Transverse colon (tissue), 4 donors: Measurements from ENCODE around the gene VWC2. TPM values are rescaled to one million over a fixed set of nuclear protein-coding genes. Genes with fewer than 3 reads are reported as not detected.

ENCODE experiments used
- DNase-seq: peaks from one replicate; pipeline ENCODE4 v3.0.0-alpha.2; 2019
- H3K27ac ChIP-seq, 4 donors: fragments of 200-600 bp; sonication (generic); 2 replicates each; pipeline ENCODE4 v1.5.1; 2016 to 2018; ENCODE audit warnings: inconsistent platforms in 4 of 4
- H3K27me3 ChIP-seq: fragments of 200-600 bp; sonication (generic); 2 replicates; pipeline ENCODE4 v1.5.1; 2017; ENCODE audit warnings: inconsistent platforms
- H3K36me3 ChIP-seq, 4 donors: fragments of 200-600 bp; sonication (generic); 2 replicates each; pipeline ENCODE4 v1.5.1; 2017 to 2019; ENCODE audit warnings: inconsistent platforms in 4 of 4
- H3K4me1 ChIP-seq, 4 donors: fragments of 200-600 bp; sonication (generic); 2 replicates each; pipeline ENCODE4 v1.5.1; 2017 to 2020; ENCODE audit warnings: inconsistent platforms in 4 of 4
- H3K4me3 ChIP-seq, 4 donors: fragments of 200-600 bp; sonication (generic); 1 replicate in 1 of 4; 2 replicates in 3 of 4; pipeline versions ENCODE4 v1.5.1 to v1.6.1; 2017 to 2019; ENCODE audit warnings: inconsistent platforms in 4 of 4
- H3K9me3 ChIP-seq, 2 donors: fragments of 200-600 bp; sonication (generic); 2 replicates each; pipeline ENCODE4 v1.5.1; 2017 to 2019; ENCODE audit warnings: inconsistent platforms in 2 of 2
- CTCF ChIP-seq, 5 experiments: fragments of 200-600 bp in 3 of 5; fragments of 450-650 bp in 2 of 5; sonication (generic) in 3 of 5; IDR thresholded peaks; 1 replicate in 2 of 5; 2 replicates in 3 of 5; pipeline ENCODE4 v1.5.1; 2016 to 2017; ENCODE audit warnings: antibody characterized with exemption in 5 of 5, inconsistent platforms in 3 of 5, mild to moderate bottlenecking in 2 of 5, moderate library complexity in 1 of 5
- EP300 ChIP-seq: sonication (generic); formaldehyde crosslinking; IDR thresholded peaks from one replicate; pipeline ENCODE4 v1.6.1; 2017; ENCODE audit warnings: antibody characterized with exemption, low read depth
- POLR2A ChIP-seq: fragments of 450-650 bp; IDR thresholded peaks from one replicate; pipeline ENCODE4 v1.6.1; 2016; ENCODE audit warnings: antibody characterized with exemption, mild to moderate bottlenecking, moderate library complexity
- POLR2AphosphoS5 ChIP-seq, 3 donors: sonication (generic); formaldehyde crosslinking; IDR thresholded peaks; one replicate each; pipeline ENCODE4 v1.6.1; 2016; ENCODE audit warnings: antibody characterized with exemption in 3 of 3
- WGBS, 2 donors: methylation state at CpG; one replicate each; pipeline ENCODE4 v1.1.5; 2018; ENCODE audit warnings: low coverage in 1 of 2; 5-methylcytosine and 5-hydroxymethylcytosine counted together
- in situ Hi-C, 4 donors: fragments of 200-750 bp; cut with MboI; loops; one replicate each; pipeline versions ENCODE4 v1.15.0 to v1.15.1; 2017; ENCODE audit warnings: low sequenced_read_pairs in 3 of 4, low pct_ligation_motif_present in 1 of 4, low pct_unique_long_range_greater_than_20kb in 1 of 4
- intact Hi-C: fragments of 100-400 bp; cut with DNase I; formaldehyde crosslinking; loops from one replicate; pipeline ENCODE4 v1.15.1; 2023; ENCODE audit warnings: low total_unique reads
- total RNA-seq, 4 donors: library from RNA; depleted of rRNA; stranded (reverse); fragments of >200 nt; gene quantifications; one replicate each; pipeline ENCODE4 v1.1.0, GENCODE V29; 2016

Gene VWC2
- total RNA-seq, 4 donors from 2014 or later: 0.16 to 0.27 TPM; not detected in 2

- intact Hi-C loops (no loop called here), in situ Hi-C loops (loop anchor here in 1 of 4 donors (25.0 kb wide), 1 partner anchor 288 kb away; no protein-coding TSS in a partner anchor)
- Histone ChIP-seq H3K27ac (no peak overlapping the region), H3K9me3 (no peaks in the 10 kb centered on the region), H3K27me3 (peaks cover 56% of the 10 kb centered on the region), H3K36me3 (no peaks in the 10 kb centered on the region), H3K4me1 (peaks cover 5 to 31% (median 27%) of the 10 kb centered on the region in 4 donors), H3K4me3 (peak overlapping the region in 3 of 4 donors; percentile 33 to 59 (median 45))
- TF ChIP-seq EP300 (no peak), POLR2AphosphoS5 (IDR thresholded peaks at IDR 0.05) (no peak), POLR2A (no peak), CTCF (IDR thresholded peaks at IDR 0.05) (no peak)
- WGBS, 2 donors: 13% methylated on average over 28 of the region's 106 CpGs; no CpG with 5 or more reads in 1 of the 2 donors
- DNase-seq: peak; percentile 11
These were observed 1.9 kb downstream of the VWC2 start for GRCh38 chr7:49775065-49775948.

- in situ Hi-C loops: loop anchor here in 1 of 4 donors (25.0 kb wide), 1 partner anchor 289 kb away; no protein-coding TSS in a partner anchor
- no peak overlapping the region for H3K27ac ChIP-seq
- no peak for TF ChIP-seq CTCF (IDR thresholded peaks at IDR 0.05)
- TF ChIP-seq EP300: no peak
- TF ChIP-seq POLR2A: no peak
- TF ChIP-seq POLR2AphosphoS5 (IDR thresholded peaks at IDR 0.05): no peak
- H3K4me3 ChIP-seq: peak overlapping the region in 3 of 4 donors; percentile 33 to 59 (median 45)
- 26% methylated on average over 22 of the region's 25 CpGs; no CpG with 5 or more reads in 1 of the 2 donors for WGBS, 2 donors
- H3K9me3 ChIP-seq: no peaks in the 10 kb centered on the region
- H3K4me1 ChIP-seq: peaks cover 5 to 31% (median 27%) of the 10 kb centered on the region in 4 donors
- H3K36me3 ChIP-seq: no peaks in the 10 kb centered on the region
- intact Hi-C loops: no loop called here
- no peak for DNase-seq
- H3K27me3 ChIP-seq: peaks cover 56% of the 10 kb centered on the region
These were observed 2.6 kb downstream of the VWC2 start for GRCh38 chr7:49775949-49776443.

- intact Hi-C loops (no loop called here), in situ Hi-C loops (loop anchor here in 1 of 4 donors (25.0 kb wide), 1 partner anchor 290 kb away; no protein-coding TSS in a partner anchor)
- peaks cover 51% of the 10 kb centered on the region for H3K27me3 ChIP-seq
- H3K9me3 ChIP-seq: no peaks in the 10 kb centered on the region
- H3K36me3 ChIP-seq: no peaks in the 10 kb centered on the region
- DNase-seq: peak; percentile 28
- no peak overlapping the region for H3K4me3 ChIP-seq
- peaks cover 5 to 31% (median 27%) of the 10 kb centered on the region in 4 donors for H3K4me1 ChIP-seq
- no peak overlapping the region for H3K27ac ChIP-seq
- 30% methylated on average over 2 of the region's 2 CpGs; no CpG with 5 or more reads in 1 of the 2 donors for WGBS, 2 donors
- TF ChIP-seq CTCF (IDR thresholded peaks at IDR 0.05): peak in 2 of 5 experiments; percentile 23 to 29
- TF ChIP-seq POLR2A: no peak
- no peak for TF ChIP-seq POLR2AphosphoS5 (IDR thresholded peaks at IDR 0.05)
- TF ChIP-seq EP300: no peak
These were observed 3.6 kb downstream of the VWC2 start for GRCh38 chr7:49776994-49777393.

- TF ChIP-seq POLR2AphosphoS5 (IDR thresholded peaks at IDR 0.05) (no peak), POLR2A (no peak), CTCF (IDR thresholded peaks at IDR 0.05) (no peak), EP300 (no peak)
- Histone ChIP-seq H3K36me3 (no peaks in the 10 kb centered on the region), H3K4me1 (peaks cover 5 to 21% (median 18%) of the 10 kb centered on the region in 4 donors), H3K27me3 (peaks cover 33% of the 10 kb centered on the region), H3K4me3 (no peak overlapping the region), H3K9me3 (no peaks in the 10 kb centered on the region), H3K27ac (no peak overlapping the region)
- DNase-seq: no peak
- in situ Hi-C loops (loop anchor here in 1 of 4 donors (25.0 kb wide), 1 partner anchor 292 kb away; no protein-coding TSS in a partner anchor), intact Hi-C loops (no loop called here)
- 53 to 70% methylated on average over 3 of the region's 3 CpGs for WGBS, 2 donors
These were observed 5.4 kb downstream of the VWC2 start for GRCh38 chr7:49778731-49779270.
